ENCODE measurements around the gene DCLK1.

Gene DCLK1

DNA sequence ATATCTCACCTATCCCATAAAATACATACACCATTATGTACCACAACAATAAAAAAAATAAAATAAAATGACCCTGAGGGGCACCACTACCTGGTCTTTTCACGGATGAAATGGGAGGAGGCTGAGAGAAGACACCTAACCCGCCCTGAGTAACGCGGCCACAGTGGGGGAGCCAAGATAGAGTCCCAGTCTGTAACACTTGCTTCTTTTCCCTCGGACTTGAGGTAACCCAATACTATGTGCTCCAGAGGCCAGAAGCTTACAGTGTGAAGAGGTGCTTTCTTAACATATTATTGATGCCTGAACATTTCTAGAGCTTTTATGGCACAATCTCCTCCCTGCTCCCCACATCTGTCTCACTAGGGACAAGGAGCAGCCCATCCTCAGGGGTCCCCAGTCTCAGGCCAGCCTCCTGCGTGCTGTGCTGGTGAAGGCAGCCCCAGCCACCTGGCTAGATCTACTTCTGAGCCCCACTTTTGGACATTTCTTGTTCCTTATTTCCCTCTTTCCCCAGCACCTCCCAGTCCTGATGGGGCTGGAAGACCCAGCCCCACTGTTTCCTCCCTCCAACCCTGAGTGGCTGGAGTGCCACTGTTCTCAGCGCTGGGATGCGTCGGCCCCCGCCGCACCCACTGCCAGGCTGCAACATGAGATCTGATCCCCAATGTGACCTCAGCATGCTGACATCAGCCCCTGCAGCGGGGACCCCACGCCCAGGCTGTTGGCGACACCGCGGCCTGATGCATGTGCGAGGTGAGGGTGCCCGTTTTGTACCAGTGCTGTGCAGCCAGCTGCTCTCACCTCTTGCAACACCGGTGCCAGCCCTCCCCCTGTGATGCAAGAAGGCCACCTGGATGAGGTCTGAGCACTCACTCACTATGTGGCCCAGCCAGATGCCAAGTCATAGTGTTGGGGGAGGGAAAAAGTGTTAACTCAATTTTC is 143.3 kb downstream of the DCLK1 start:
- no peak for TF ChIP-seq FOXP2 (optimal IDR thresholded peaks at IDR 0.05; ENCODE audit: borderline replicate concordance, extremely low read depth, extremely low read length, insufficient read depth)
- no peak for TF ChIP-seq POLR2AphosphoS5 (IDR thresholded peaks at IDR 0.05; ENCODE audit: low read depth, low read length)
- no peak for TF ChIP-seq SIN3A (IDR thresholded peaks at IDR 0.05; ENCODE audit: borderline replicate concordance, insufficient read depth, low read length)
- TF ChIP-seq, protein P1, sequence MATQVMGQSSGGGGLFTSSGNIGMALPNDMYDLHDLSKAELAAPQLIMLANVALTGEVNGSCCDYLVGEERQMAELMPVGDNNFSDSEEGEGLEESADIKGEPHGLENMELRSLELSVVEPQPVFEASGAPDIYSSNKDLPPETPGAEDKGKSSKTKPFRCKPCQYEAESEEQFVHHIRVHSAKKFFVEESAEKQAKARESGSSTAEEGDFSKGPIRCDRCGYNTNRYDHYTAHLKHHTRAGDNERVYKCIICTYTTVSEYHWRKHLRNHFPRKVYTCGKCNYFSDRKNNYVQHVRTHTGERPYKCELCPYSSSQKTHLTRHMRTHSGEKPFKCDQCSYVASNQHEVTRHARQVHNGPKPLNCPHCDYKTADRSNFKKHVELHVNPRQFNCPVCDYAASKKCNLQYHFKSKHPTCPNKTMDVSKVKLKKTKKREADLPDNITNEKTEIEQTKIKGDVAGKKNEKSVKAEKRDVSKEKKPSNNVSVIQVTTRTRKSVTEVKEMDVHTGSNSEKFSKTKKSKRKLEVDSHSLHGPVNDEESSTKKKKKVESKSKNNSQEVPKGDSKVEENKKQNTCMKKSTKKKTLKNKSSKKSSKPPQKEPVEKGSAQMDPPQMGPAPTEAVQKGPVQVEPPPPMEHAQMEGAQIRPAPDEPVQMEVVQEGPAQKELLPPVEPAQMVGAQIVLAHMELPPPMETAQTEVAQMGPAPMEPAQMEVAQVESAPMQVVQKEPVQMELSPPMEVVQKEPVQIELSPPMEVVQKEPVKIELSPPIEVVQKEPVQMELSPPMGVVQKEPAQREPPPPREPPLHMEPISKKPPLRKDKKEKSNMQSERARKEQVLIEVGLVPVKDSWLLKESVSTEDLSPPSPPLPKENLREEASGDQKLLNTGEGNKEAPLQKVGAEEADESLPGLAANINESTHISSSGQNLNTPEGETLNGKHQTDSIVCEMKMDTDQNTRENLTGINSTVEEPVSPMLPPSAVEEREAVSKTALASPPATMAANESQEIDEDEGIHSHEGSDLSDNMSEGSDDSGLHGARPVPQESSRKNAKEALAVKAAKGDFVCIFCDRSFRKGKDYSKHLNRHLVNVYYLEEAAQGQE (IDR thresholded peaks at IDR 0.05; ENCODE audit: insufficient read depth in 1 of 2, low read depth in 2 of 2, low read length in 2 of 2): no peak
- no peak for TF ChIP-seq TAF1 (IDR thresholded peaks at IDR 0.05; ENCODE audit: borderline replicate concordance, insufficient read depth, low read length)

DNA sequence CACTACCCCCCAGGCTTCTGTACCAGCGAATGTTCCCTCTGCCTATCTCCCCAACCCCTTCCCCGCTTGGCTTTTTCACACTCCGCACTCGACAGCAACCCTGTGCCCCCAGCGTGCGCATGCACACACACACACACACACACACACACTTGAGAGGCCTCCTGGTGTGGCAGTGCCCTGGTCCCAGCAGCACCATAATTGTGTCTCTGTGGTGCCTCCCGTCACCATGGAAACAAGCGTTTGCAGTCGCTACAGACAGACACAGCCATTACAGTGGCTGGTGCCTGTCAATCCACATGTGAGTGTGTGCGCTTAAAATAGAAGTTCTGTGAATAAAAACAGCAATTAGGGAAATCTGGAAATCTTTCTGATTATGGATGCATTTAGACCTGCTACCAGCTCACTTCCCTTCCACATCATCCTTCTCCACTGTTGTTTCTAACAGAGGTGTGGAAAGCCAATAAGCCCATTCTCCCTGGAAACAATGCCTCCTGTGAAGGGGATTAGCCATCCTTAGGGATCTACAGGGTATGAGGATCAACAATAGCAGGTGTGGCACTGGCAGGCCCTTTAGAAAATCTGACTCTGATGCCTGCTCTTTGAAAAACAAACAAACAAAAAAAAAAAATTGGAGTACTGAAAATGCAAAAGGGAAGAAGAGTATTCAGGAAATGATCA is 146.3 kb downstream of the DCLK1 start:
- no peak for TF ChIP-seq FOXP2 (optimal IDR thresholded peaks at IDR 0.05; ENCODE audit: borderline replicate concordance, extremely low read depth, extremely low read length, insufficient read depth)
- TF ChIP-seq, protein P1 (IDR thresholded peaks at IDR 0.05; ENCODE audit: insufficient read depth in 1 of 2, low read depth in 2 of 2, low read length in 2 of 2): no peak

DNA sequence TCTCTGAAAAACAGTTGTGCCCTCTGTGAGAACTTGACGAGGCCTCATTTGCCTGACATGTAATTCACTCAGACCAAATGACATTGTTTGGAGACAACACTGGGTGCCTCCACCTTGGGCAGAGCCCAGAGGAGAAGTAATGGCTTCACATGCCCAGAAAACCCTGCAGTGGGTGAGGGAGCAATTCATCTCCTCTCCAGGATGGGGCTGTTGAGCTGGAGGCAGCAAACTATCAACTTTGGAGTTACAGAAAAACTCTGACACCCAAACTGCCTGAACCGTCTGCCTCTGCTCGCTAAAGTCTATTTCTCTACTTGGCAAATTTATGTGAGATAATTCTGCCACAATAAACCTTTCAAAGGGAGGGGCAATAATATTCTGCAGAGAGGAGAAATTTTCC is 146.9 kb downstream of the DCLK1 start:
- TF ChIP-seq POLR2AphosphoS5 (IDR thresholded peaks at IDR 0.05; ENCODE audit: low read depth, low read length): no peak
- TF ChIP-seq, protein P1 (IDR thresholded peaks at IDR 0.05; ENCODE audit: insufficient read depth in 1 of 2, low read depth in 2 of 2, low read length in 2 of 2): no peak
- TF ChIP-seq SIN3A (IDR thresholded peaks at IDR 0.05; ENCODE audit: borderline replicate concordance, insufficient read depth, low read length): no peak

DNA sequence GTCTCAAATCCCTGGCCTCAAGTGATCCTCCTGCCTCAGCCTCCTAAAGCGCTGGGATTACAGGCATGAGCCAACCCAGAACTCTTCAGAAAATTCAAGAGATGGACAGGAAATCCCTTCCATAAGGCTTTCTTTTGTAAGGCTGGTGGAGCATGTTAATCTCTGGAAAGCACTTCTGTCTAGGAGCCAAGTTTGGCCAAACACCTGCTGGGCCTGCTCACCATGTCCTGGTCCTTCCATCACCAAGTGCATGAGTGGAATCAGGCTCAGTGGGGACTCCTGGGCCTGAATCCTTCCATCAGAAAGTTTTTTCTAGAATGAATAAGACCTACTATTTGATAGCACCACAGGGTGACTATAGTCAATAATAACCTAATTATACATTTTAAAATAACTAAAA is 148.0 kb downstream of the DCLK1 start:
- TF ChIP-seq FOXP2 (optimal IDR thresholded peaks at IDR 0.05; ENCODE audit: borderline replicate concordance, extremely low read depth, extremely low read length, insufficient read depth) (no peak), POLR2AphosphoS5 (IDR thresholded peaks at IDR 0.05; ENCODE audit: low read depth, low read length) (no peak), SIN3A (IDR thresholded peaks at IDR 0.05; ENCODE audit: borderline replicate concordance, insufficient read depth, low read length) (no peak)
- TF ChIP-seq, protein P1 (IDR thresholded peaks at IDR 0.05; ENCODE audit: insufficient read depth in 1 of 2, low read depth in 2 of 2, low read length in 2 of 2): no peak
